BLaER1 (cell line): ENCODE results near the gene CWC27.
"Not testable (repeated sequence)": the region's sequence is repeated elsewhere in the genome, so short reads cannot be mapped to it uniquely, and the experiment has no call there.

Source experiments
- H3K27ac ChIP-seq: shearing (Covaris generic); formaldehyde crosslinking; 2 replicates; pipeline ENCODE4 v1.8.1; 2022
- H3K27me3 ChIP-seq: shearing (Covaris generic); formaldehyde crosslinking; 2 replicates; pipeline ENCODE4 v1.8.1; 2022
- H3K36me3 ChIP-seq: shearing (Covaris generic); formaldehyde crosslinking; 2 replicates; pipeline ENCODE4 v1.8.1; 2022
- H3K4me1 ChIP-seq: shearing (Covaris generic); formaldehyde crosslinking; 2 replicates; pipeline ENCODE4 v1.8.1; 2022
- H3K4me2 ChIP-seq: shearing (Covaris generic); formaldehyde crosslinking; 2 replicates; pipeline ENCODE4 v1.8.1; 2022
- H3K4me3 ChIP-seq: shearing (Covaris generic); formaldehyde crosslinking; 2 replicates; pipeline ENCODE4 v1.8.1; 2022
- H3K9ac ChIP-seq: shearing (Covaris generic); formaldehyde crosslinking; 2 replicates; pipeline ENCODE4 v1.8.1; 2022
- H3K9me3 ChIP-seq: shearing (Covaris generic); formaldehyde crosslinking; 2 replicates; pipeline ENCODE4 v1.8.1; 2022
- H4K20me1 ChIP-seq: shearing (Covaris generic); formaldehyde crosslinking; 2 replicates; pipeline ENCODE4 v1.8.1; 2022
- Cebpa-rat ChIP-seq: shearing (Covaris generic); IDR thresholded peaks from 2 replicates; pipeline ENCODE4 v1.8.1; 2022

Gene CWC27

GRCh38 chr5:64806537-64806936 lies 37.8 kb downstream of the CWC27 start:
- Histone ChIP-seq H3K4me1 (no peaks in the 10 kb centered on the region), H3K27me3 (no peaks in the 10 kb centered on the region), H3K36me3 (peaks cover 46% of the 10 kb centered on the region), H3K4me2 (no peak overlapping the region), H3K27ac (no peak overlapping the region), H3K9ac (no peak overlapping the region), H3K9me3 (no peaks in the 10 kb centered on the region), H4K20me1 (no peaks in the 10 kb centered on the region), H3K4me3 (no peak overlapping the region)
- no peak for TF ChIP-seq Cebpa-rat

GRCh38 chr5:64807520-64807919 lies 38.8 kb downstream of the CWC27 start:
- no peak overlapping the region for H3K4me3 ChIP-seq
- no peak overlapping the region for H3K4me2 ChIP-seq

GRCh38 chr5:64811050-64811640 lies 42.4 kb downstream of the CWC27 start:
- no peak for TF ChIP-seq Cebpa-rat
- Histone ChIP-seq H3K4me2 (no peak overlapping the region), H3K4me1 (no peaks in the 10 kb centered on the region), H3K4me3 (no peak overlapping the region), H3K9me3 (no peaks in the 10 kb centered on the region), H3K27me3 (no peaks in the 10 kb centered on the region), H3K9ac (no peak overlapping the region), H3K27ac (no peak overlapping the region), H3K36me3 (peaks cover 44% of the 10 kb centered on the region), H4K20me1 (no peaks in the 10 kb centered on the region)

More at GRCh38 chr5:64807520-64807919, 38.8 kb downstream of the CWC27 start:
- H3K9me3 ChIP-seq = no peaks in the 10 kb centered on the region
- no peak overlapping the region for H3K27ac ChIP-seq
- no peak overlapping the region for H3K9ac ChIP-seq
- H3K4me1 ChIP-seq = no peaks in the 10 kb centered on the region
- no peaks in the 10 kb centered on the region for H3K27me3 ChIP-seq
- no peaks in the 10 kb centered on the region for H4K20me1 ChIP-seq
- no peak for TF ChIP-seq Cebpa-rat
- H3K36me3 ChIP-seq = peaks cover 37% of the 10 kb centered on the region

GRCh38 chr5:64814073-64814472 lies 45.3 kb downstream of the CWC27 start:
- H3K4me3 ChIP-seq = no peak overlapping the region
- H4K20me1 ChIP-seq = no peaks in the 10 kb centered on the region
- no peak overlapping the region for H3K27ac ChIP-seq
- no peak for TF ChIP-seq Cebpa-rat
- peaks cover 40% of the 10 kb centered on the region for H3K36me3 ChIP-seq
- H3K9ac ChIP-seq = no peak overlapping the region
- H3K4me1 ChIP-seq = no peaks in the 10 kb centered on the region
- no peaks in the 10 kb centered on the region for H3K9me3 ChIP-seq
- no peaks in the 10 kb centered on the region for H3K27me3 ChIP-seq
- H3K4me2 ChIP-seq = no peak overlapping the region

- H3K36me3 ChIP-seq = peaks cover 34% of the 10 kb centered on the region
- H3K4me3 ChIP-seq = no peak overlapping the region
- H3K9me3 ChIP-seq = no peaks in the 10 kb centered on the region
- H3K4me1 ChIP-seq = no peaks in the 10 kb centered on the region
- H3K4me2 ChIP-seq = no peak overlapping the region
- no peak overlapping the region for H3K9ac ChIP-seq
- H3K27ac ChIP-seq = no peak overlapping the region
- H4K20me1 ChIP-seq = no peaks in the 10 kb centered on the region
- TF ChIP-seq Cebpa-rat = no peak
- no peaks in the 10 kb centered on the region for H3K27me3 ChIP-seq
These were observed 49.5 kb downstream of the CWC27 start for GRCh38 chr5:64818245-64818644.

GRCh38 chr5:64819345-64819744 lies 50.6 kb downstream of the CWC27 start:
- H3K4me3 ChIP-seq, H3K27ac ChIP-seq, H3K27me3 ChIP-seq, H3K9me3 ChIP-seq, H4K20me1 ChIP-seq, H3K4me1 ChIP-seq, H3K9ac ChIP-seq, H3K4me2 ChIP-seq: not testable (repeated sequence)
- H3K36me3 ChIP-seq = peaks cover 28% of the 10 kb centered on the region

- Histone ChIP-seq H3K9ac (no peak overlapping the region), H3K27ac (no peak overlapping the region), H3K9me3 (no peaks in the 10 kb centered on the region), H3K27me3 (no peaks in the 10 kb centered on the region), H3K4me1 (no peaks in the 10 kb centered on the region), H3K4me3 (no peak overlapping the region), H4K20me1 (no peaks in the 10 kb centered on the region), H3K4me2 (no peak overlapping the region), H3K36me3 (peaks cover 5% of the 10 kb centered on the region; the same call in 1 of the 2 replicates)
- no peak for TF ChIP-seq Cebpa-rat
These were observed 53.6 kb downstream of the CWC27 start for GRCh38 chr5:64822320-64822719.

- no peak for TF ChIP-seq Cebpa-rat
- no peaks in the 10 kb centered on the region for H3K27me3 ChIP-seq
- no peak overlapping the region for H3K4me2 ChIP-seq
- no peaks in the 10 kb centered on the region for H3K4me1 ChIP-seq
- no peak overlapping the region for H3K27ac ChIP-seq
- no peaks in the 10 kb centered on the region for H4K20me1 ChIP-seq
- no peaks in the 10 kb centered on the region for H3K36me3 ChIP-seq
- no peaks in the 10 kb centered on the region for H3K9me3 ChIP-seq
- H3K9ac ChIP-seq = no peak overlapping the region
- H3K4me3 ChIP-seq = no peak overlapping the region
These were observed 57.8 kb downstream of the CWC27 start for GRCh38 chr5:64826541-64826940.

- Histone ChIP-seq H3K27me3 (no peaks in the 10 kb centered on the region), H3K4me1 (no peaks in the 10 kb centered on the region), H3K9me3 (no peaks in the 10 kb centered on the region), H3K27ac (no peak overlapping the region), H3K4me3 (no peak overlapping the region), H4K20me1 (no peaks in the 10 kb centered on the region), H3K36me3 (no peaks in the 10 kb centered on the region), H3K4me2 (no peak overlapping the region), H3K9ac (no peak overlapping the region)
- TF ChIP-seq Cebpa-rat = no peak
These were observed 59.0 kb downstream of the CWC27 start for GRCh38 chr5:64827703-64828102.

- not testable (repeated sequence) for H3K4me2 ChIP-seq, H3K9me3 ChIP-seq, H3K36me3 ChIP-seq, H3K27ac ChIP-seq, H4K20me1 ChIP-seq, H3K4me3 ChIP-seq, H3K4me1 ChIP-seq, H3K27me3 ChIP-seq, H3K9ac ChIP-seq
These were observed 61.9 kb downstream of the CWC27 start for GRCh38 chr5:64830650-64831049.

GRCh38 chr5:64831996-64832395 lies 63.3 kb downstream of the CWC27 start:
- H3K4me3 ChIP-seq = no peak overlapping the region

More at GRCh38 chr5:64831996-64832395, 63.3 kb downstream of the CWC27 start:
- Histone ChIP-seq H4K20me1 (no peaks in the 10 kb centered on the region), H3K9me3 (no peaks in the 10 kb centered on the region), H3K27me3 (no peaks in the 10 kb centered on the region), H3K27ac (no peak overlapping the region), H3K4me1 (no peaks in the 10 kb centered on the region), H3K9ac (no peak overlapping the region), H3K36me3 (no peaks in the 10 kb centered on the region), H3K4me2 (no peak overlapping the region)
- no peak for TF ChIP-seq Cebpa-rat
